Ureter (tissue), 1 donor: Measurements from ENCODE around the gene CHST11. TPM values are rescaled to one million over a fixed set of nuclear protein-coding genes. Genes with fewer than 3 reads are reported as not detected.
"Not testable (repeated sequence)": the region's sequence is repeated elsewhere in the genome, so short reads cannot be mapped to it uniquely, and the experiment has no call there.

Experiments used
- DNase-seq: peaks from one replicate; pipeline ENCODE4 v3.0.0-alpha.2; 2020; ENCODE audit warnings: low spot score
- total RNA-seq: library from RNA; stranded (reverse); gene quantifications from one replicate; pipeline ENCODE4 v1.2.4, GENCODE V29; 2023
- donor health status: DM: yes; HTN: yes; CAD: no.

CHST11 gene
- total RNA-seq, 1 donor from 2014 or later = 10.8 TPM

DNA sequence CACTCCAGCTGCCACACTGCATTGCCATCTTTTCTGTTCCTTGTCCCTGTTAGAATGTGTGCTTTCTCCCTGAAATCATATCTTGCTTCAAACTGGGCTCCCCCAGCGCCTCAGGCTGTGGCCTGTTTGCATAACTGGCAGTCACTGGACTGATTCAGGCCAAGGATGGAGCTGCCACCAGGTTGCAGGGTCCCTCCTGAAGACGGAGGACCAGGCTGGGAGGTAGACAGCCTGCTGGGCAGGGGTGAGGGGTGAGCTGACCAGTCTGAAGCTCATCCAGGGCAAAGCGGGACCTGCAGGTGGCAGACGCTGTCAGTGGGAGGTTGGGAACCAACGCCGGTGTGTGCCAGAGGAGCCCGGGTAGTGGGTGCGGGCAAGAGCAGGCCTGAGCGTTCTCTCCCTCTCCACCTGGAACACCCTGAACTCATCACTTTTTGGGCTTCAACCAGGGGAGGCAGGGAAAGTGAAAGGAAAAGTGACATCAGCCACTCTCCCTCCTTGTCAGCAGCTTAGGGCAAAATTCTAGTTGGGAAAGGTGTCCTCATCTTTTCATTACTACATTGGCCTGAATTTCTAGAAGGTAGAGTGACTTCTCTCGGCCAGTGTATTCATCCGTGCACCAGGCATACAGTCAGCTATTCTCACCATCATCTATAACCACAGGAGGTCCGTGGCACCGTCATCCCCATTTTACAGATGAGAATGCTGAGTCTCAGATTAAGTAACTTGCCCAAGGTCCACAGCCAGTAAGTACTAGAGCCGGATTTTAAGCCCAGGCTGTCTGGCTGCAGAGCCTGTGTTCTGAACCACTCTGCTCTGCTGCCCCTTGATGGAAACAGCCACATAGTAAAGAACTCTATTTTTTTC is 282.3 kb downstream of the CHST11 start:
- DNase-seq = no peak

- DNase-seq = no peak
These were observed 283.9 kb downstream of the CHST11 start for GRCh38 chr12:104740668-104741067.

GRCh38 chr12:104741077-104741476 is 284.3 kb downstream of the CHST11 start:
- DNase-seq = no peak

- no peak for DNase-seq
These were observed 285.0 kb downstream of the CHST11 start for GRCh38 chr12:104741497-104742367.

- no peak for DNase-seq
These were observed 285.9 kb downstream of the CHST11 start for GRCh38 chr12:104742551-104743201.

- no peak for DNase-seq
These were observed 286.4 kb downstream of the CHST11 start for GRCh38 chr12:104743202-104743580.

DNA sequence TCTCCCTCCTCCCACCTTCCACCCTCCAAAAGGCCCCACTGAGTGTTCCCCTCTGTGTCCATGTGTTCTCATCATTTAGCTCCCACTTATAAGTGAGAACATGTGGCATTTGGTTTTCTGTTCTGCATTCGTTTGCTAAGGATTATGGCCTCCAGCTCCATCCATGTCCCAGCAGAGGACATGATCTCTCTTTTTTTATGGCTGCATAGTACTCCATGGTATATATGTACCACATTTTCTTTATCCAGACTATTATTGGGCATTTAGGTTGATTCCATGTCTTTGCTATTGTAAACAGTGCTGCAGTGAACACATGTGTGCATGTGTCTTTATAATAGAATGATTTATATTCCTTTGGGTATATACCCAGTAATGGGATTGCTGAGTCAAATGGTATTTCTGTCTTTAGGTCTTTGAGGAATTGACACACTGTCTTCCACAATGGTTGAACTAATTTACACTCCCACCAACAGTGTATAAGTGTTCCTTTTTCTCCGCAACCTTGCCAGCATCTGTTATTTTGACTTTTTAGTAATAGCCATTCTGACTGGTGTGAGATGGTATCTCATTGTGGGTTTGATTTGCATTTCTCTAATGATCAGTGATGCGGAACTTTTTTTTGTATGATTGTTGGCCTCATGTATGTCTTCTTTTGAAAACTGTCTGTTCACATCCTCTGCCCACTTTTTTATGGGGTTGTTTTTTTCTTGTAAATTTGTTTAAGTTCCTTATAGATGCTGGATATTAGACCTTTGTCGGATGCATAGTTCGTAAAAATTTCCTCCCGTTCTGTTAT is 287.2 kb downstream of the CHST11 start:
- not testable (repeated sequence) for DNase-seq

- no peak for DNase-seq
These were observed 289.8 kb downstream of the CHST11 start for GRCh38 chr12:104746467-104747088.

GRCh38 chr12:104747330-104747729 is 290.6 kb downstream of the CHST11 start:
- DNase-seq = no peak

GRCh38 chr12:104747955-104748354 is 291.2 kb downstream of the CHST11 start:
- DNase-seq = no peak

DNA sequence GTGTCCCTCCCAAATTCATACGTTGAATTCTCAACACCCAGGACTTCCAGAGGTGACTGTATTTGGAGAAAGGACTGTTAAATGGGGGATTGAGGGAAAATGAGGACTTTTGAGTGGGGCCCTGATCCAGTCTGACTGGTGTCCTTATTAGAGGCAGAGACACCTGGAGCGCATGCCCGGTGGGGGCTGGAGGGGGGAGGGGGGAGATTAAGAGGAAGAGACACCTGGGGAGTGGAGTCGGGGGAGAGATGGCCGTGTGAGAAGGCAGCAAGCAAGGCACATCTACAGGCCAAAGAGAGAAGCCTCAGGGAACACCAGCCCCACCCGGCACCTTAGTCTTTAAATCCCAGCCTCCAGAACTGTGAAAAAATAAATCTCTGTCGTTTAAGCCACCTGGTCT is 291.6 kb downstream of the CHST11 start:
- DNase-seq = no peak

GRCh38 chr12:104748790-104749189 is 292.0 kb downstream of the CHST11 start:
- no peak for DNase-seq

- DNase-seq = no peak
These were observed 292.8 kb downstream of the CHST11 start for GRCh38 chr12:104749545-104749944.

DNA sequence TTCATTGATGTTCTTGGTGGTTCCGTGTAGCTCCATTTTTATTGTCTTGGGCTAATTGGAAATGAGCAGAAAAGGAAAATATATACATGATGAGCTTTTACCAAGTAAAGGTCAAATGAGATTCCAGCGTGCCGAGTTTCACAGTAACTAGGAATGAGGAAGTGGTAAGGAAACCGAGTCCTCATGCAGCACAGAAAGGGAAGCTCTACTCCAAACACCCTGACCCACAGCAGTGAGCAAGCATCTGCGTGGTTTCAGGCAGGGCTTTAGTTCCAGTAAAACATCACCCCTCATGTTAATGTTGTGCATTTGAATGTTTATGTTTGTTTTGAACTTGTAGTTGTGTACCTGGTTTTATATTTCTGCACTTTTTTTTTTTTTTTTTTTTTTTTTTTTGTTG is 293.3 kb downstream of the CHST11 start:
- no peak for DNase-seq

- no peak for DNase-seq
These were observed 294.4 kb downstream of the CHST11 start for GRCh38 chr12:104751120-104751519.

- no peak for DNase-seq
These were observed 294.8 kb downstream of the CHST11 start for GRCh38 chr12:104751594-104751993.

- no peak for DNase-seq
These were observed 295.3 kb downstream of the CHST11 start for GRCh38 chr12:104752016-104752415.

GRCh38 chr12:104752881-104753280 is 296.1 kb downstream of the CHST11 start:
- no peak for DNase-seq

DNA sequence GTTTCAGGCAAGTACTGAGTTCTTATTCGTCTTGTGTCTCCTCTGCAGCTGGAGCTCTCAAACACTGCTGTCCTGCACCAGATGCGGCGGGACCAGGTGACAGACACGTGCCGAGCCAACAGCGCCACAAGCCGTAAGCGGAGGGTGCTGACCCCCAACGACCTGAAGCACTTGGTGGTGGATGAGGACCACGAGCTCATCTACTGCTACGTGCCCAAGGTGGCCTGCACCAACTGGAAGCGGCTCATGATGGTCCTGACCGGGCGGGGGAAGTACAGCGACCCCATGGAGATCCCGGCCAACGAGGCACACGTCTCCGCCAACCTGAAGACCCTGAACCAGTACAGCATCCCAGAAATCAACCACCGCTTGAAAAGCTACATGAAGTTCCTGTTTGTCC is 300.2 kb downstream of the CHST11 start:
- DNase-seq = no peak

DNA sequence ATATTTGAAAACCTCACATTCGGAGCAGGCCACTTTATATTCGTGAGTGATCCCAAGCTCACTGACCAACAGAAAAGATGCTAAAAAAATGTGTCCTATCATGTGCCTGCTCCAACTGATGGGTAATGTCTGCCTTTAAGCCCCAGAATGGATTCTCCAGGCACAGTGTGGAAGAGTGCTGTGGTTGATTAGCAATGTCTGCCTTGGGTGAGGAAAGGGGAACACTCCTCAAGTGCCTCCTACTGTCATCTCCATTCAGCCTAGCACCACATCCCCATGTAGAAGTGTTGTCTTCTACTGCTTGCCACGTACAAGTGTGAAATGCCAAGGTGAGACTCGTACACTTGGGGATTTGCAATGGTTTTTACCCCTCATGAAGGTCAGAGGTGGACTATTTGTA is 302.0 kb downstream of the CHST11 start:
- no peak for DNase-seq

DNA sequence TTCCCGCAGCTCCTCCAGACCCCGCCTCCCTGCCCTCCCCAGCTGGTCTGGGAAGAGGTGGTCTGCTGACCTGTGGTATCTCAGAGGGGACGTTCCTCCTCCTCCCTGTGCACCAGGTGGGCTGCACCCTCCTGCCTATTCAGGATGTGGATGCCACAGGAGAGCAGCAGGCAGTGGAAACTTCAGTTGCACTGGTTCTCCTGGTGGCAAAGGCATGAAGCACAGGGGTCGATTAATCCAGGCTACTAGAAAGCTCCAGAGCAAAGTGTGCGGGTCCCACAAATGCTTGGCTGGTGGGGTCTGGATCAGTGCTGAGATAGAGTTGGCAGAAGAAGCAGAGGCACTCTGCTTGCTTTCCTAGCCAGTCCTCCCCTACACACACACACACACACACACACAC is 304.3 kb downstream of the CHST11 start:
- DNase-seq = no peak
